K562 (cell line): Measurements from ENCODE around the gene RXRB. TPM values are rescaled to one million over a fixed set of nuclear protein-coding genes. Genes with fewer than 3 reads are reported as not detected.

Experiments used
- ATF6 ChIP-seq: sonication (generic); formaldehyde crosslinking; IDR thresholded peaks from 2 replicates; pipeline ENCODE4 v1.4.0; 2020; ENCODE audit warnings: mild to moderate bottlenecking, missing genetic modification reagents
- BCLAF1 ChIP-seq, 2 experiments: fragments of 450-650 bp in 1 of 2; IDR thresholded peaks; 2 replicates each; pipeline ENCODE4 v1.6.1; 2011 to 2017; ENCODE audit warnings: low read depth in 2 of 2, antibody characterized with exemption in 1 of 2, borderline replicate concordance in 1 of 2, low read length in 1 of 2, mild to moderate bottlenecking in 1 of 2, mixed read lengths in 1 of 2; ENCODE audit not compliant: control insufficient read depth in 1 of 2
- CSDE1 ChIP-seq, 2 experiments: fragments of 450-650 bp; IDR thresholded peaks; 2 replicates each; pipeline ENCODE4 v1.6.1; 2016; ENCODE audit warnings: mild to moderate bottlenecking in 1 of 2
- DPF2 ChIP-seq: fragments of 450-650 bp; IDR thresholded peaks from 2 replicates; pipeline ENCODE4 v1.6.1; 2016
- EGR1 ChIP-seq: fragments of 450-650 bp; conservative IDR thresholded peaks from 2 replicates; pipeline ENCODE4 v1.6.1; 2017; ENCODE audit warnings: mild to moderate bottlenecking
- EP300 ChIP-seq: IDR thresholded peaks from 2 replicates; pipeline ENCODE4 v1.6.1; 2012; ENCODE audit warnings: low read length, improper control_type of control experiment
- ERF ChIP-seq: fragments of 450-650 bp; formaldehyde crosslinking; IDR thresholded peaks from 2 replicates; pipeline ENCODE4 v1.4.0; 2020; ENCODE audit warnings: mild to moderate bottlenecking, mixed read lengths
- FOSL1 ChIP-seq: fragments of 200-800 bp; sonication (Bioruptor generic); conservative IDR thresholded peaks from 2 replicates; pipeline ENCODE4 v1.6.1; 2016; ENCODE audit warnings: missing genetic modification characterization, missing compliant biosample characterization
- FOXK1 ChIP-seq: sonication (generic); formaldehyde crosslinking; IDR thresholded peaks from 2 replicates; pipeline ENCODE4 v1.8.0; 2022; ENCODE audit warnings: missing genetic modification reagents, mild to moderate bottlenecking, borderline replicate concordance
- HCFC1 ChIP-seq: IDR thresholded peaks from 2 replicates; pipeline ENCODE4 v1.6.1; 2012; ENCODE audit warnings: low read depth, low read length, improper control_type of control experiment
- MCM7 ChIP-seq, 2 experiments: fragments of 450-650 bp; IDR thresholded peaks; 2 replicates each; pipeline ENCODE4 v1.6.1; 2016 to 2018
- MEIS2 ChIP-seq: fragments of 450-650 bp; IDR thresholded peaks from 2 replicates; pipeline ENCODE4 v1.6.1; 2014; ENCODE audit warnings: mild to moderate bottlenecking; ENCODE audit not compliant: partially characterized antibody
- NFIC ChIP-seq: fragments of 450-650 bp; IDR thresholded peaks from 2 replicates; pipeline ENCODE4 v1.6.1; 2017; ENCODE audit warnings: mild to moderate bottlenecking, inconsistent platforms
- POLR2AphosphoS2 ChIP-seq: IDR thresholded peaks from 2 replicates; pipeline ENCODE4 v1.6.1; 2012; ENCODE audit warnings: low read length, improper control_type of control experiment
- ZC3H8 ChIP-seq: fragments of 450-650 bp; IDR thresholded peaks from 2 replicates; pipeline ENCODE4 v1.6.1; 2017
- ZNF41 ChIP-seq: fragments of 250-450 bp; sonication (Bioruptor Pico); conservative IDR thresholded peaks from 2 replicates; pipeline ENCODE4 v1.4.0; 2020; ENCODE audit warnings: mild to moderate bottlenecking
- ZNF764 ChIP-seq: fragments of 250-450 bp; sonication (Bioruptor Pico); IDR thresholded peaks from 2 replicates; pipeline ENCODE4 v1.4.0; 2020; ENCODE audit warnings: low read depth, mild to moderate bottlenecking, moderate library complexity
- ZSCAN32 ChIP-seq: fragments of 450-650 bp; formaldehyde crosslinking; IDR thresholded peaks from 2 replicates; pipeline ENCODE4 v1.4.0; 2020; ENCODE audit warnings: mild to moderate bottlenecking, moderate library complexity
- polyA plus RNA-seq, 8 experiments: library from polyadenylated mRNA; depleted of rRNA in 4 of 8; stranded (reverse) in 5 of 8; unstranded in 3 of 8; fragments of >200 nt; fragmentation: Nextera tagmentation in 2 of 8; fragmentation: Illumina TruSeq in 1 of 8; extraction: Ambion mirVana in 2 of 8; extraction: Trizol in 1 of 8; gene quantifications; 2 replicates each; pipeline versions ENCODE4 v1.2.1 to v1.2.3, GENCODE V29; 2011 to 2014; ENCODE audit warnings: inconsistent platforms in 1 of 8, missing spikeins in 1 of 8
- total RNA-seq, 7 experiments: library from RNA; depleted of rRNA in 6 of 7; stranded (reverse); fragments of >200 nt in 6 of 7; fragmentation: Illumina TruSeq in 2 of 7; extraction: Trizol in 2 of 7; gene quantifications; 2 replicates each; pipeline versions ENCODE4 v1.2.1 to v1.2.3, GENCODE V29; 2011 to 2021; ENCODE audit warnings: low replicate concordance in 1 of 7
- TF ChIP-seq, protein P1 (sequence below): sonication (generic); formaldehyde crosslinking; IDR thresholded peaks from 2 replicates; pipeline ENCODE4 v1.8.1; 2022; ENCODE audit warnings: missing genetic modification reagents
- TF ChIP-seq, protein P2 (sequence below): fragments of 450-650 bp; IDR thresholded peaks from 2 replicates; pipeline ENCODE4 v1.6.1; 2018; ENCODE audit warnings: mild to moderate bottlenecking, low read depth; ENCODE audit not compliant: partially characterized antibody

RXRB gene
- total and polyA plus RNA-seq, 9 of the 15 experiments (the other 6 are each of a cell fraction or from before 2014, with no cell fraction given) = 0.76 to 35.5 (median 18.4) TPM

GRCh38 chr6:33249732-33250630, 49.5 kb upstream of the RXRB start (continued):
- TF ChIP-seq BCLAF1 (IDR thresholded peaks at IDR 0.05; ENCODE audit: borderline replicate concordance in 1 of 2, control insufficient read depth in 1 of 2, low read depth in 2 of 2, low read length in 1 of 2) (no peak), ZSCAN32 (CRISPR knock-in tag) (peak; percentile 8; the same call in 1 of the 2 replicates), EP300 (no peak), ZNF764 (CRISPR knock-in tag) (peak; percentile 39; the same call in 1 of the 2 replicates), ZC3H8 (no peak), ERF (CRISPR knock-in tag) (peak; percentile 48; the same call in 1 of the 2 replicates), NFIC (no peak; the same call in 1 of the 2 replicates), DPF2 (peak; percentile 5; the same call in 1 of the 2 replicates), MCM7 (IDR thresholded peaks at IDR 0.05) (no peak), CSDE1 (IDR thresholded peaks at IDR 0.05) (no peak), ATF6 (CRISPR knock-in tag) (0 out of 2 replicates have a peak, but pooled peaks have one; percentile 43), FOXK1 (no peak), MEIS2 (no peak), ZNF41 (CRISPR knock-in tag) (no peak), HCFC1 (no peak), POLR2AphosphoS2 (no peak), EGR1 (no peak), FOSL1 (0 out of 2 replicates have a peak, but pooled peaks have one; percentile 2)
- TF ChIP-seq, protein P1, sequence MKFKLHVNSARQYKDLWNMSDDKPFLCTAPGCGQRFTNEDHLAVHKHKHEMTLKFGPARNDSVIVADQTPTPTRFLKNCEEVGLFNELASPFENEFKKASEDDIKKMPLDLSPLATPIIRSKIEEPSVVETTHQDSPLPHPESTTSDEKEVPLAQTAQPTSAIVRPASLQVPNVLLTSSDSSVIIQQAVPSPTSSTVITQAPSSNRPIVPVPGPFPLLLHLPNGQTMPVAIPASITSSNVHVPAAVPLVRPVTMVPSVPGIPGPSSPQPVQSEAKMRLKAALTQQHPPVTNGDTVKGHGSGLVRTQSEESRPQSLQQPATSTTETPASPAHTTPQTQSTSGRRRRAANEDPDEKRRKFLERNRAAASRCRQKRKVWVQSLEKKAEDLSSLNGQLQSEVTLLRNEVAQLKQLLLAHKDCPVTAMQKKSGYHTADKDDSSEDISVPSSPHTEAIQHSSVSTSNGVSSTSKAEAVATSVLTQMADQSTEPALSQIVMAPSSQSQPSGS = no peak
- TF ChIP-seq, protein P2, sequence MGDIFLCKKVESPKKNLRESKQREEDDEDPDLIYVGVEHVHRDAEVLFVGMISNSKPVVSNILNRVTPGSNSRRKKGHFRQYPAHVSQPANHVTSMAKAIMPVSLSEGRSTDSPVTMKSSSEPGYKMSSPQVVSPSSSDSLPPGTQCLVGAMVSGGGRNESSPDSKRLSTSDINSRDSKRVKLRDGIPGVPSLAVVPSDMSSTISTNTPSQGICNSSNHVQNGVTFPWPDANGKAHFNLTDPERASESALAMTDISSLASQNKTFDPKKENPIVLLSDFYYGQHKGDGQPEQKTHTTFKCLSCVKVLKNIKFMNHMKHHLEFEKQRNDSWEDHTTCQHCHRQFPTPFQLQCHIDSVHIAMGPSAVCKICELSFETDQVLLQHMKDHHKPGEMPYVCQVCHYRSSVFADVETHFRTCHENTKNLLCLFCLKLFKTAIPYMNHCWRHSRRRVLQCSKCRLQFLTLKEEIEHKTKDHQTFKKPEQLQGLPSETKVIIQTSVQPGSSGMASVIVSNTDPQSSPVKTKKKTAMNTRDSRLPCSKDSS = peak; percentile 26
